Left ventricle myocardium inferior (tissue), 1 donor: ENCODE data around the gene GGTLC1. TPM values are rescaled to one million over a fixed set of nuclear protein-coding genes. Genes with fewer than 3 reads are reported as not detected.

Experiments used
- DNase-seq: peaks from one replicate; pipeline ENCODE4 v3.0.0-alpha.2; 2020
- H3K27ac ChIP-seq: fragments of 200-600 bp; replicated peaks from 2 replicates; pipeline ENCODE4 v1.8.0; 2021
- H3K27me3 ChIP-seq: fragments of 200-600 bp; 2 replicates; pipeline ENCODE4 v1.8.0; 2021; ENCODE audit warnings: low read depth
- H3K36me3 ChIP-seq: fragments of 200-600 bp; 2 replicates; pipeline ENCODE4 v1.8.0; 2021
- H3K4me1 ChIP-seq: fragments of 200-600 bp; 2 replicates; pipeline ENCODE4 v1.8.0; 2021
- H3K4me3 ChIP-seq: fragments of 200-600 bp; 2 replicates; pipeline ENCODE4 v1.8.0; 2021; ENCODE audit warnings: mild to moderate bottlenecking, moderate library complexity
- H3K9me3 ChIP-seq: fragments of 200-600 bp; replicated peaks from 2 replicates; pipeline ENCODE4 v1.8.0; 2021
- intact Hi-C: fragments of 100-400 bp; cut with micrococcal nuclease; formaldehyde crosslinking; loops from one replicate; pipeline ENCODE4 v1.11.0; 2022
- total RNA-seq: library from RNA; stranded (reverse); fragmentation: NEBNext Ultra II Directional; extraction: Animal tissue kit (Norgen Biotek cat#: 25700); gene quantifications from one replicate; pipeline ENCODE4 v1.2.1, GENCODE V29; 2021
- TF ChIP-seq, protein P1 (sequence below): fragments of 200-600 bp; IDR thresholded peaks from 2 replicates; pipeline ENCODE4 v1.8.0; 2021; ENCODE audit warnings: antibody characterized with exemption, mild to moderate bottlenecking, borderline replicate concordance
- donor health status: DM: no; HTN: yes; CAD: no; lungs with severe emphysema.

The GGTLC1 gene
- total RNA-seq, 1 donor from 2014 or later = not detected

DNA sequence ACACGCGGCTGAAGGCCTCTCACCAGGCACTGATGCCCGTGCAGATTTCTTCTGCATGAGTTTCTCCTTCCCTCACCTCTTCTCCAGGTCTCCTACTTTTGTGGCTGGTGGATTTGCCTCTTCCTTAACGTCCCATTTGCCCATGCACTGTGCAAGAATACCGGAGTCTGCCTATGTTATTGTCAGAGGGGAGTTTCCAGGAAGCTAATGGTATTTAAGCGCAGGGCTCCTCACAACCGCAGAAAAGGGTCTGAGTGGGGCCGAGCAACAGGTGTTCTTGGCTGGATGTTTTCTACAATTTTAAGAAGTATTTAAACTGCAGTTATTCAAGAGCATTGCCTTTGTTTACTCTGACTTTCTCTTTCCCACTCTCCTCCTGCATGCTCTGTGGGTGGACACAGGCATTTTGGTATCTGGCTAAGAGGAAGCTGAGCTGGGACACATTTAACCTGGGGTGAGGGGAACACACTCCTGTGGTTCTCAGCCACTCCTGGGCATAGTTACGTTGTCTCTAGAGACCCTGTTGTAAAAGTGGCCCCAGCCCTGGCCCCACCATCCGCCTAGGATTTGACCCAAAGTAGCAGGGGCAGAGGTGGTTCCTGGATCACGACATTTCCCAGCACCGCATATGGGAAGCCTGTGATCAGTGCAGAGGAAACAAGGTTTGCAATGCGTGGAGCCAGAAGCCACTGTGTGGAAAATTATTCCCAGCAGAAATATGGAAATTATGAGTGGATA is 34.4 kb downstream of the GGTLC1 start:
- no peak overlapping the region for H3K27ac ChIP-seq
- intact Hi-C loops = no loop called here
- no peaks in the 10 kb centered on the region for H3K9me3 ChIP-seq
- H3K4me3 ChIP-seq = no peak overlapping the region
- H3K27me3 ChIP-seq = peaks cover 19% of the 10 kb centered on the region
- TF ChIP-seq, protein P1, sequence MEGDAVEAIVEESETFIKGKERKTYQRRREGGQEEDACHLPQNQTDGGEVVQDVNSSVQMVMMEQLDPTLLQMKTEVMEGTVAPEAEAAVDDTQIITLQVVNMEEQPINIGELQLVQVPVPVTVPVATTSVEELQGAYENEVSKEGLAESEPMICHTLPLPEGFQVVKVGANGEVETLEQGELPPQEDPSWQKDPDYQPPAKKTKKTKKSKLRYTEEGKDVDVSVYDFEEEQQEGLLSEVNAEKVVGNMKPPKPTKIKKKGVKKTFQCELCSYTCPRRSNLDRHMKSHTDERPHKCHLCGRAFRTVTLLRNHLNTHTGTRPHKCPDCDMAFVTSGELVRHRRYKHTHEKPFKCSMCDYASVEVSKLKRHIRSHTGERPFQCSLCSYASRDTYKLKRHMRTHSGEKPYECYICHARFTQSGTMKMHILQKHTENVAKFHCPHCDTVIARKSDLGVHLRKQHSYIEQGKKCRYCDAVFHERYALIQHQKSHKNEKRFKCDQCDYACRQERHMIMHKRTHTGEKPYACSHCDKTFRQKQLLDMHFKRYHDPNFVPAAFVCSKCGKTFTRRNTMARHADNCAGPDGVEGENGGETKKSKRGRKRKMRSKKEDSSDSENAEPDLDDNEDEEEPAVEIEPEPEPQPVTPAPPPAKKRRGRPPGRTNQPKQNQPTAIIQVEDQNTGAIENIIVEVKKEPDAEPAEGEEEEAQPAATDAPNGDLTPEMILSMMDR = no peak
- no peaks in the 10 kb centered on the region for H3K36me3 ChIP-seq
- H3K4me1 ChIP-seq = no peaks in the 10 kb centered on the region
- no peak for DNase-seq

DNA sequence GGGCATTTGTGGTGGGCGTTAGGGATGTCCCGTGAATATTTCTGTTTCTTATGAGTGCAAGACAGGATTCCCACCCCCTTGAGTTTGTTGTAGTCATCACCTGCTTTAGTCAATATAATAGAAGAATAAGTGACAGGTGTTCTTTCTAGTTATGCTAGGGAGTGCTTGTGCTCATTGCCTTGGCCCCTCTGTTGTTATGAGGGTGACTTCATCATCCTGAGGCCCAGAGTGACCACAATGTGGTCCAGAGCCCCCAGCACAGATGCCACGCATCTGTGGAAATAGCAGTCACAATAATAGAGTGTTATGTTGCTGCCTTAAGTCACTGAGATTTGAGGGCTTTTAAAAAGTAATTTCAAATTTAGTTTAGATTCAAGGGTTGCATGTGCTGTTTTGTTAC is 42.4 kb downstream of the GGTLC1 start:
- Histone ChIP-seq H3K36me3 (no peaks in the 10 kb centered on the region), H3K27me3 (peaks cover 11% of the 10 kb centered on the region), H3K9me3 (no peaks in the 10 kb centered on the region), H3K4me3 (no peak overlapping the region), H3K27ac (no peak overlapping the region), H3K4me1 (no peaks in the 10 kb centered on the region)
- TF ChIP-seq, protein P1 = no peak
- intact Hi-C loops = no loop called here
- no peak for DNase-seq

DNA sequence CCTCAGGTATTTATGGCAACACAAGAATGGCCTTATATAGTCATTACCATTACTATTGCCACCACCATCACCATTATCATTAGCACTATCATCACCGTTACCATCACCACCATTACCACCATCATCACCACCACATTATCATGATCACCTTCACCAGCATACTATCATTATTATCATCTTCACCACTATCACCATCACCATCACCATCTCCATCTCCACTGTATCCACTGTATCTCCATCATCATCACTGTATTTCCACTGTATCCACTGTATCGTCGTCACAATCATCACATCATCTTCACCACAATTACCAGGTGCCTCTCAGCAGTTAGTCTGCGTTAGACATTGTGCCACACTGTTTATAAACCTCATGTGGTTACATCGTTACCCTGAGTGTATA is 45.3 kb downstream of the GGTLC1 start:
- Histone ChIP-seq H3K4me1 (peaks cover 7% of the 10 kb centered on the region), H3K9me3 (peaks cover 5% of the 10 kb centered on the region), H3K4me3 (no peak overlapping the region), H3K36me3 (no peaks in the 10 kb centered on the region), H3K27ac (no peak overlapping the region), H3K27me3 (peaks cover 4% of the 10 kb centered on the region)
- DNase-seq = no peak
- TF ChIP-seq, protein P1 = no peak
- intact Hi-C loops = no loop called here

DNA sequence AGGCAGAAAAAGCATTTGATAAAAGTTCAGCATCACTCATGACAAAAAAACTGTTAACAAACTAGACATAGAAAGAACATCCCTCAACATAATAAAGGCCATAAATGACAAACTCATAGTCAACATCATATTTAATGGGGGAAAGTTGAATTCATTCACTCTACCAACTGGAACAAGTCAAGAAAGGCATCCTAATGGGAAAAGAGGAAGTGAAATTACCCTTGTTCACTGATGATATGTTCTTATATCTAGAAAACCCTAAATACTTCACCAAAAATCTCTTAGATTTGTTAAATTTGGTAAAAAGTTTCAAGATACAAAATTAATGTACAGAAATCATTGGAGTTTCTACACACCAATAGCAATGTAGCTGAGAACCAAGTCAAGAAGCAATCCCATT is 48.9 kb downstream of the GGTLC1 start:
- Histone ChIP-seq H3K4me1 (peaks cover 7% of the 10 kb centered on the region), H3K4me3 (no peak overlapping the region), H3K27me3 (peaks cover 10% of the 10 kb centered on the region), H3K27ac (no peak overlapping the region), H3K9me3 (peaks cover 5% of the 10 kb centered on the region), H3K36me3 (no peaks in the 10 kb centered on the region)
- intact Hi-C loops = no loop called here
- TF ChIP-seq, protein P1 = no peak
- no peak for DNase-seq

DNA sequence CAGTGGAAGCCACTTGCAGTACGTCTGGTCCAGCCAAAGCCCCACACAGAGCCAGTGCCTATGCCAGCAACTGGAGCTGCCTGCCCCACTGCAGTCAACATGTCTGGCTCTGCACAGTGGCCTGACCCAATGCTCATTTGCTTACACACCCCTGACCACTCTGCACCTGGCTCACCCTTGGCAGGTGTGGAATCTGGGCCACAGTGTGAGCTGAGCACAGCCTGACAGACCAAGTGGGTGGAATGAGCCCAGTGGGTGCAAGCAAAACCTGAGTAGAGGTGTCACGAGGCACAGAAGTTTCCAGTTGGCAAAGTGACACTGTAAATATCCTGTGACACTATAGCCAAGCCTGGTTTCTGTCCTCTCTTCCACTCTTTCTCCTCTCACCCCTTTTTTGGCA is 49.5 kb downstream of the GGTLC1 start:
- H3K36me3 ChIP-seq = no peaks in the 10 kb centered on the region
- DNase-seq = no peak
- peaks cover 15% of the 10 kb centered on the region for H3K27me3 ChIP-seq
- peaks cover 7% of the 10 kb centered on the region for H3K4me1 ChIP-seq
- H3K4me3 ChIP-seq = no peak overlapping the region
- intact Hi-C loops = no loop called here
- TF ChIP-seq, protein P1 = no peak
- H3K27ac ChIP-seq = no peak overlapping the region
- H3K9me3 ChIP-seq = peaks cover 5% of the 10 kb centered on the region
